ENCODE results near the gene TUBA3C. TPM values are rescaled to one million over a fixed set of nuclear protein-coding genes. Genes with fewer than 3 reads are reported as not detected.
A peak's percentile ranks its signal among the peaks of the same experiment; 100 is the strongest.

Gene TUBA3C
- total and polyA plus RNA-seq, 10 donors: not detected

GRCh38 chr13:19173752-19174151, 7.9 kb downstream of the TUBA3C start:
- TF ChIP-seq CTCF (IDR thresholded peaks at IDR 0.05 in 8 of 11, conservative IDR thresholded peaks at IDR 0.05 in 3 of 11) (no peak), POLR2A (IDR thresholded peaks at IDR 0.05) (no peak), POLR2AphosphoS5 (IDR thresholded peaks at IDR 0.05) (no peak)
- Histone ChIP-seq H3K27me3 (replicated peaks in 1 of 7) (no peaks in the 10 kb centered on the region), H3K9me3 (peaks cover 0 to 35% (median 0%) of the 10 kb centered on the region in 8 donors), H3K4me3 (no peak overlapping the region), H3K4me1 (no peaks in the 10 kb centered on the region), H3K27ac (no peak overlapping the region), H3K36me3 (no peaks in the 10 kb centered on the region)
- WGBS, 5 donors: 74 to 89% (median 84%) methylated on average over 16 of the region's 16 CpGs
- no peak for DNase-seq
- intact Hi-C loops (cut with DNase I; ENCODE audit: low total_unique reads): no loop called here

- peaks cover 0 to 24% (median 0%) of the 10 kb centered on the region in 8 donors for H3K9me3 ChIP-seq
- intact Hi-C loops (cut with DNase I; ENCODE audit: low total_unique reads): no loop called here
Measured at GRCh38 chr13:19172647-19173030, 9.0 kb downstream of the TUBA3C start.

GRCh38 chr13:19172007-19172646, 9.5 kb downstream of the TUBA3C start:
- WGBS, 5 donors: 68 to 76% (median 71%) methylated on average over 8 to 9 of the region's 9 CpGs
- intact Hi-C loops (cut with DNase I; ENCODE audit: low total_unique reads): no loop called here

More at GRCh38 chr13:19172647-19173030, 9.0 kb downstream of the TUBA3C start:
- DNase-seq: peak; percentile 66
- no peaks in the 10 kb centered on the region for H3K4me1 ChIP-seq
- H3K27me3 ChIP-seq (replicated peaks in 1 of 7): no peaks in the 10 kb centered on the region
- TF ChIP-seq CTCF (IDR thresholded peaks at IDR 0.05 in 8 of 11, conservative IDR thresholded peaks at IDR 0.05 in 3 of 11): no peak
- no peak for TF ChIP-seq POLR2AphosphoS5 (IDR thresholded peaks at IDR 0.05)
- no peak for TF ChIP-seq POLR2A (IDR thresholded peaks at IDR 0.05)
- H3K27ac ChIP-seq: no peak overlapping the region
- WGBS, 5 donors: 62 to 72% (median 65%) methylated on average over 6 of the region's 6 CpGs
- no peak overlapping the region for H3K4me3 ChIP-seq
- H3K36me3 ChIP-seq: no peaks in the 10 kb centered on the region

More at GRCh38 chr13:19172007-19172646, 9.5 kb downstream of the TUBA3C start:
- Histone ChIP-seq H3K4me3 (no peak overlapping the region), H3K27me3 (replicated peaks in 1 of 7) (no peaks in the 10 kb centered on the region), H3K4me1 (no peaks in the 10 kb centered on the region), H3K9me3 (peaks cover 0 to 19% (median 0%) of the 10 kb centered on the region in 8 donors), H3K36me3 (no peaks in the 10 kb centered on the region), H3K27ac (no peak overlapping the region)
- TF ChIP-seq CTCF (IDR thresholded peaks at IDR 0.05 in 8 of 11, conservative IDR thresholded peaks at IDR 0.05 in 3 of 11) (no peak), POLR2AphosphoS5 (IDR thresholded peaks at IDR 0.05) (no peak), POLR2A (IDR thresholded peaks at IDR 0.05) (no peak)
- peak; percentile 51 for DNase-seq
